Esophagus squamous epithelium (tissue), 5 donors: ENCODE results near the gene AP5Z1. TPM values are rescaled to one million over a fixed set of nuclear protein-coding genes. Genes with fewer than 3 reads are reported as not detected.

Experiments
- DNase-seq: peaks from one replicate; lab custom pipeline; 2025; lab: John Stamatoyannopoulos, UW
- H3K27ac ChIP-seq, 4 donors: fragments of 200-600 bp; sonication (generic); one replicate each; pipeline ENCODE4 v1.5.1; 2016 to 2019; ENCODE audit warnings: mild to moderate bottlenecking in 1 of 4
- H3K27me3 ChIP-seq, 4 donors: fragments of 200-600 bp; sonication (generic); 1 replicate in 3 of 4; 2 replicates in 1 of 4; pipeline versions ENCODE4 v1.5.1 to v1.6.0; 2017 to 2021; ENCODE audit warnings: antibody characterized with exemption in 1 of 4
- H3K36me3 ChIP-seq, 3 donors: fragments of 200-600 bp; sonication (generic); one replicate each; pipeline ENCODE4 v1.5.1; 2016 to 2019
- H3K4me1 ChIP-seq, 3 donors: fragments of 200-600 bp; sonication (generic); one replicate each; pipeline ENCODE4 v1.5.1; 2017 to 2019
- H3K4me3 ChIP-seq, 4 donors: fragments of 200-600 bp; sonication (generic); 1 replicate in 3 of 4; 2 replicates in 1 of 4; pipeline ENCODE4 v1.5.1; 2016 to 2019; ENCODE audit warnings: mild to moderate bottlenecking in 2 of 4, moderate library complexity in 1 of 4
- H3K9me3 ChIP-seq, 3 donors: fragments of 200-600 bp; sonication (generic); one replicate each; pipeline ENCODE4 v1.5.1; 2016 to 2019
- CTCF ChIP-seq, 6 experiments: fragments of 450-650 bp in 4 of 6; fragments of 200-600 bp in 2 of 6; sonication (generic) in 2 of 6; IDR thresholded peaks; one replicate each; pipeline ENCODE4 v1.5.1; 2016 to 2019; ENCODE audit warnings: antibody characterized with exemption in 6 of 6, mild to moderate bottlenecking in 4 of 6, moderate library complexity in 4 of 6
- POLR2A ChIP-seq, 4 donors: fragments of 450-650 bp; IDR thresholded peaks; one replicate each; pipeline ENCODE4 v1.6.1; 2017; ENCODE audit warnings: antibody characterized with exemption in 4 of 4, mild to moderate bottlenecking in 4 of 4, moderate library complexity in 3 of 4
- WGBS, 2 donors: methylation state at CpG; one replicate each; pipeline ENCODE4 v1.1.5; 2018; 5-methylcytosine and 5-hydroxymethylcytosine counted together
- intact Hi-C: fragments of 100-400 bp; cut with DNase I; formaldehyde crosslinking; loops from one replicate; pipeline ENCODE4 v1.15.0; 2022
- total RNA-seq, 4 donors: library from RNA; depleted of rRNA; stranded (reverse); fragments of >200 nt; gene quantifications; one replicate each; pipeline ENCODE4 v1.1.0, GENCODE V29; 2016
- donor health status: DM: yes; HTN: yes; CAD: no.

Gene AP5Z1
- total RNA-seq, 4 donors from 2014 or later, result 11.2 to 32.8 (median 23.8) TPM

GRCh38 chr7:4769761-4770160, 5.7 kb upstream of the AP5Z1 start:
- Histone ChIP-seq H3K4me3 (no peak overlapping the region), H3K4me1 (peaks cover 6 to 16% (median 7%) of the 10 kb centered on the region in 3 donors), H3K9me3 (no peaks in the 10 kb centered on the region), H3K27me3 (no peaks in the 10 kb centered on the region), H3K36me3 (peaks cover 0 to 54% (median 7%) of the 10 kb centered on the region in 3 donors), H3K27ac (no peak overlapping the region)
- 24 to 52% methylated on average over 7 of the region's 7 CpGs for whole genome bisulfite sequencing, 2 donors
- TF ChIP-seq POLR2A (IDR thresholded peaks at IDR 0.05), result no peak
- TF ChIP-seq CTCF (IDR thresholded peaks at IDR 0.05), result no peak
- no peak for DNase-seq
- intact Hi-C loops, result no loop called here

- no peak for DNase-seq
- TF ChIP-seq POLR2A (IDR thresholded peaks at IDR 0.05) (no peak), CTCF (IDR thresholded peaks at IDR 0.05) (no peak)
- H3K27ac ChIP-seq, result no peak overlapping the region
- H3K27me3 ChIP-seq, result no peaks in the 10 kb centered on the region
- WGBS, 2 donors, result 68 to 75% methylated on average over 5 to 9 of the region's 9 CpGs
- H3K36me3 ChIP-seq, result peaks cover 0 to 42% (median 0%) of the 10 kb centered on the region in 3 donors
- no peaks in the 10 kb centered on the region for H3K9me3 ChIP-seq
- peaks cover 6 to 13% (median 7%) of the 10 kb centered on the region in 3 donors for H3K4me1 ChIP-seq
- H3K4me3 ChIP-seq, result no peak overlapping the region
- intact Hi-C loops, result no loop called here
These were observed 4.5 kb upstream of the AP5Z1 start for GRCh38 chr7:4770886-4771285.

DNA sequence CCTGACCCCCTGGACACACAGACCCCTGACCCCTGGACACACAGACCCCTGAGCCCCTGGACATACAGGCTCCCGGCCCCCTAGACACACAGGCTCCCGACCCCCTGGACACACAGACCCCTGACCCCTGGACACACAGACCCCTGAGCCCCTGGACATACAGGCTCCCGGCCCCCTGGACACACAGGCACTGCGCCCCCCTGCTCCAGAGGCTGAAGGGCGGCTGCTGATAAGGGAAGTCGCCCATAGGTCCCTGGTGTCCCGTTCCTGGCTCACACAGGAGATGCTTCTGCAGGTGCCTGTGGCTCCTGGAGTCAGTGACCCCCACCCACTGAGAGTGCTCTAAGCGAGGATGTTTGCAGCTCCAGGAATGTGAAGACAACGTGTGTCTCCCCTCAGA, 3.7 kb upstream of the AP5Z1 start:
- H3K27me3 ChIP-seq, result no peaks in the 10 kb centered on the region
- 87% methylated on average over 4 of the region's 9 CpGs; no CpG with 5 or more reads in 1 of the 2 donors for WGBS, 2 donors
- no peak for TF ChIP-seq POLR2A (IDR thresholded peaks at IDR 0.05)
- TF ChIP-seq CTCF (IDR thresholded peaks at IDR 0.05), result no peak
- no peak overlapping the region for H3K4me3 ChIP-seq
- H3K27ac ChIP-seq, result no peak overlapping the region
- intact Hi-C loops, result no loop called here
- no peak for DNase-seq
- H3K4me1 ChIP-seq, result peaks cover 10 to 22% (median 12%) of the 10 kb centered on the region in 3 donors
- peaks cover 0 to 34% (median 0%) of the 10 kb centered on the region in 3 donors for H3K36me3 ChIP-seq
- H3K9me3 ChIP-seq, result no peaks in the 10 kb centered on the region

GRCh38 chr7:4772306-4772705, 3.1 kb upstream of the AP5Z1 start:
- DNase-seq, result no peak

DNA sequence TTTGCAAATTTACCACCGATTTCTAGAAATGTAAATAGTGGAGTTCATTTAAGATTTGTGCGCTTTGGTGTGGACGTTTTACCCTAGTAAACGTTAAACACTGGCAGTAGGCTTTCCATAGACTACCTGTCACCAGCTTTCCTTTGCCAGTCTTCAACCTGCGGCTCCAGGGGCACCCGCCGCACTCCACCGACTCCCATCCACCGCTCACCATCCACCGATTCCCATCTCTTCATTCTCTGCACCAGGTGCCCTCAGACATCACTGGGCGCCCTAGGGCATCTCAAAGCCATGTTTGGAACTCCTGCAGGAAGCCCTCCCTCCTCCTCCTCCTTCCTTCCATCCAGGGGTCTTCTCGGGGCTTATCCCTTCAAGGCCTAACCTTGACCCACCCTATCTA, 1.4 kb upstream of the AP5Z1 start:
- DNase-seq, result no peak
- H3K4me3 ChIP-seq, result no peak overlapping the region
- H3K27me3 ChIP-seq, result no peaks in the 10 kb centered on the region
- peak overlapping the region in 1 of 4 donors; percentile 94 for H3K27ac ChIP-seq
- H3K4me1 ChIP-seq, result peaks cover 14 to 43% (median 21%) of the 10 kb centered on the region in 3 donors
- intact Hi-C loops, result no loop called here
- 82 to 83% methylated on average over 12 of the region's 12 CpGs for WGBS, 2 donors
- no peaks in the 10 kb centered on the region for H3K9me3 ChIP-seq
- TF ChIP-seq POLR2A (IDR thresholded peaks at IDR 0.05) (no peak), CTCF (IDR thresholded peaks at IDR 0.05) (no peak)
- H3K36me3 ChIP-seq, result peaks cover 0 to 16% (median 0%) of the 10 kb centered on the region in 3 donors

More at GRCh38 chr7:4772306-4772705, 3.1 kb upstream of the AP5Z1 start:
- no peaks in the 10 kb centered on the region for H3K27me3 ChIP-seq
- TF ChIP-seq CTCF (IDR thresholded peaks at IDR 0.05) (no peak), POLR2A (IDR thresholded peaks at IDR 0.05) (no peak)
- no peaks in the 10 kb centered on the region for H3K9me3 ChIP-seq
- H3K27ac ChIP-seq, result no peak overlapping the region
- H3K36me3 ChIP-seq, result peaks cover 0 to 28% (median 0%) of the 10 kb centered on the region in 3 donors
- H3K4me3 ChIP-seq, result no peak overlapping the region
- intact Hi-C loops, result no loop called here
- H3K4me1 ChIP-seq, result peaks cover 14 to 28% (median 17%) of the 10 kb centered on the region in 3 donors
- WGBS, 2 donors, result 96 to 100% methylated on average over 3 to 4 of the region's 6 CpGs
